HS-5 (cell line): Measurements from ENCODE around the gene CCDC40.

Experiments used
- DNase-seq: peaks from one replicate; pipeline ENCODE4 v3.0.0-alpha.2; 2012; ENCODE audit warnings: low read depth

Gene CCDC40

GRCh38 chr17:80116276-80116920 lies 80.0 kb downstream of the CCDC40 start:
- no peak for DNase-seq

DNA sequence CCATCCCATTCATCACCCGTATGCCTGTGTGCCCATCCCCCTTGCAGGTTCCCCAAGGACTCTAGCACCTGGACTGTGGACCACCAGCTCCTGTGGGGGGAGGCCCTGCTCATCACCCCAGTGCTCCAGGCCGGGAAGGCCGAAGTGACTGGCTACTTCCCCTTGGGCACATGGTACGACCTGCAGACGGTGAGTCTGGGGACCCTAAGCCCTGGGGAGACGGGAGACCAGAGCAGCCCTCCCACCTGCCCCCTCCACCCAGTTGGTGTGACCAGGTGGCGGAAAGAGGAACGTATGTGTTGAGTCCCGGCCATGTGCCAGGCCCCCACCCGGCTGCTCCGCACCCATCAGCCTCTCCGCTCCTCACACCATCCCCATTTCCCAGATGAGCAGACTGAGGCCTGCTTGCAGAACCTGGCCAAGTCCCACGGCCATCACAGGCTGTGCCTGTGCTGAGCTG lies 80.5 kb downstream of the CCDC40 start:
- DNase-seq = no peak

- DNase-seq = no peak
These were observed 81.3 kb downstream of the CCDC40 start for GRCh38 chr17:80117491-80118401.

DNA sequence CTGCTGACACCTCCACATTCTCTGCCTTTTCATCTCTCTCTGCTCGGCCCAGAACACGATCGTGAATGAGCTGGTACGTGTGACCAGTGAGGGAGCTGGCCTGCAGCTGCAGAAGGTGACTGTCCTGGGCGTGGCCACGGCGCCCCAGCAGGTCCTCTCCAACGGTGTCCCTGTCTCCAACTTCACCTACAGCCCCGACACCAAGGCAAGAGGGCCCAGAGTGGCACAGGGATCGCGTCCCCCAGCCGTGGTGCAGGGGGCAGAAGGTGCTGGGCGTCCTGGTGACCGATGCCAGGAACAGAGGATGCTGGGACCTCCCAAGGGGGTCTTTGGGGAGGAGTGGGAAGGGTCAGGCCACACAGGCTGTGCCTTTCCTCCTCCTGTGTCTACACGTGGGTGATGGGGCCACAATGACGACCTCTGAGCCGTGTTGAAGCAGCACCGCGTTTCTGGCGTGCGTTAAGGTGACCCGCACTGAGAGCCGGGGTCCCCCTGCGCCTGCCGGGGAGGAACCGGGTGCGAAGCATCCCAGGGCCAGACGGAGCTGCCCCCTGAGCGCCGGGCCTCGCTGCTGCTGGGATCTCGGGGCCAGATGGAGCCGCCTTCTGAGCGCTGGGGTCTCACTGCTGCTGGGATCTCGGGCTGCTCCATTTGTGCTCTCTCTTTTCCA lies 82.3 kb downstream of the CCDC40 start:
- no peak for DNase-seq

GRCh38 chr17:80119271-80119791 lies 82.9 kb downstream of the CCDC40 start:
- DNase-seq = no peak

GRCh38 chr17:80119839-80120238 lies 83.4 kb downstream of the CCDC40 start:
- DNase-seq = no peak

DNA sequence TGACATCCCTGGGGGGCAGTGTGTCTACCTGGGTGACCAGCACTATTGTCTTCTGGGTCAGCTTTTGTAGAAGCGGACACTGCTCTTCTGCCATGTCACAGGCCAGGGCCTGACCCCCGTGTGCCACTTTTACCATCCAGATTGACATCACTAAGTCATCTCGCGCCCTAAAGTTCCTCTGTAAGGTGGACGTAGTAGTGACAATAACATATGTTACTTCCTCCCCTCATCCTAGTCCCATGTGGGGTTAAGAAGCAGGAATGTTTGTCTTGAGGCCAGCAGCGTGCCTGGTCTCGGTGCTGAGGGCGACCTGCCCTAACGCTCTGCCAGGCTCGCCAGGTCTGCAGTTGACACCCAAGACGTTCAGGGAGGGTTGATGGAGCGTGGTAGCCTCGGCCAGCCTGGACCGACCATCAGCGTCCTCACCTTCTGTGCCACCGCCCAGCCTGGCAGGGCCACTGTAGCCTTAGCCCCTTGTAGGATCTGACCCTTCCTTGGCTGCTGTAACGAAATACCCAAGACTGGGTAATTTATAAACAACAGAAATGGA lies 85.7 kb downstream of the CCDC40 start:
- DNase-seq = no peak

DNA sequence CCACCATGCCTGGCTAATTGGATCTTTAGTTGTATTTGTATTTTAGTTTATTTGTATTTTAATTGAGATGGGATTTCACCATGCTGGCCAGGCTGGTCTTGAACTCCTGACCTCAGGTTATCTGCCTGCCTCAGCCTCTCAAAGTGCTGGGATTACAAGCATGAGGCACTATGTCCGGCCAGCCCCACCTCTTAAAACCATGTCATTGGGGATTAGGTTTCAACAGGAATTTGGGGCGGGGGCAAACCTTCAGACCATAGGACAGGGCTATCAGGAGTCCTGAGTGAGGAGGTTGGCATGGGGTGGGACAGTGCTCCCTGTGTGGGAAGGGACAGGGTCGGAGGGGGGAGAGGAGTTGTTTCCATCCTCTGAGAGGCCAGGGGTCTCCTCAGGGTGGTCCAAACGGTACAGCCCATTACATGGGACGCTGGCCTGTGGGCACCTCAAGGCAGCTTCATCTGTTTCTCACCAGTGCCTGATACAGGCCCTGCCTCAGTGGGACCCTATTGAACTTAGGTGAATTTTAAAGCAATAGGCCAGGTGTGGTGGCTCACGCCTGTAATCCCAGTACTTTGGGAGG lies 86.6 kb downstream of the CCDC40 start:
- DNase-seq = no peak

GRCh38 chr17:80123791-80124190 lies 87.3 kb downstream of the CCDC40 start:
- no peak for DNase-seq

DNA sequence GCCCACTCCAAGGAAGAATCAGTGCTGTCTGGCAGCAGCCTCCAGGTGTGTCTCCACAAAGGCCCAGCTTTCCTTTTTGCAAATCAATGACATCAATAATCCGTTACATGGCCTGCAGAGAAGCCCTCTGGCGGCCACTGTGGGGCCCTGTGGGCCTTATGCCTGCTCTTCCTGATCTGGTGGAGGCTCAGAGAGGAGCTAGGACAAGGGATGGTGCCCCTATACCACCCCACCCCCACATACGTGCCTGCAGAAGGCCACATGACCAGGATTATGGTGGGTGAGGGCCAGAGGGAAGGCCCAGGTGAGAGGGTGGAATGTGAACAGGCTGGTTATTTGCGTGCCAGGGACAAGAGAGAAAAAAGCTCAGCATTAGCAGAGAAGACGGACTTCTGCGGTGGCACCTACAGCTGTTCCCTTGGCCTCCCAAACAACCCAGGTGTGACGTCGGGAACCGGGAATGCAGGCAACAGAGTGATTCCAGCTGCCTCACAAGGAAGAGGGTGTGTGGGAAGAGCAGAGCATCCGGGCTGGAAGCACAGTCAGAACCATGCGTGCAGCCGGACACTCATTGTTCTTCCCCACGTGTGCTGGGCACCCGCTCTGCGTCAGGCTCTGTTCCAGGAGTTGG lies 88.0 kb downstream of the CCDC40 start:
- DNase-seq = no peak

DNA sequence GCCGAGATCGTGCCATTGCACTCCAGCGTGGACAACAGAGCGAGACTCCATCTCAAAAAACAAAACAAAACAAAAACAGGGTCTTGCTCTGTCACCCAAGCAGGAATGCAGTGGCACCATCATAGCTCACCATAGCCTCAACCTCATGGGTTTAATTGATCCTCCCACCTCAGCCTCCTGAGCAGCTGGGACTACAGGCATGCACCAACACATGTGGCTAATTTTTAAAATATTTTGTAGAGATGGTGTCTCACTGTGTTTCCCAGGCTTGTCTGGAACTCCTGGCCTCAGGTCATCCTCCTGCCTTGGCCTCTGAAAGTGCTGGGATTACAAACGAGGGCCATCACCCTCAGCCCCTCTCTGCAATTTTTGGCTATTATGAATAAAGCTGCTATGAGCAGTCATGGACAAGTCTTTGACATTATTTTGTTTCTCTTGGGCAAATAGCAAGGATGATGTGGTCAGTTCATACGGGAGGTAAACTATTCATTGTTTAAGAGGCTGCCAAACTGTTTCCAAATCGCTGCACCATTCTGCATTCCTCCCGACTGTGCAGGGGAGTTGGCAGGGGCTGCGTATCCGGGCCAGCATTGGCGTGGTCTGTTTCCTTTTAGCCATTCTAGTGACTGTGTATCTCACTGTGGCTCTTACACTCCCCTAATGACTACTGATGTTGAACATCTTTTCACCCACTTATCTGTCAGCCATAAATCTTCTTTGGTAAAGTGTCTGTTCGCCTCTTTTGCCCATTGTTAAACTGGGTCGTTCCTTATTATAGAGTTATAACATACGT lies 89.4 kb downstream of the CCDC40 start:
- no peak for DNase-seq

- DNase-seq = no peak
These were observed 89.9 kb downstream of the CCDC40 start for GRCh38 chr17:80126449-80126715.

- DNase-seq = no peak
These were observed 92.6 kb downstream of the CCDC40 start for GRCh38 chr17:80129006-80129565.

DNA sequence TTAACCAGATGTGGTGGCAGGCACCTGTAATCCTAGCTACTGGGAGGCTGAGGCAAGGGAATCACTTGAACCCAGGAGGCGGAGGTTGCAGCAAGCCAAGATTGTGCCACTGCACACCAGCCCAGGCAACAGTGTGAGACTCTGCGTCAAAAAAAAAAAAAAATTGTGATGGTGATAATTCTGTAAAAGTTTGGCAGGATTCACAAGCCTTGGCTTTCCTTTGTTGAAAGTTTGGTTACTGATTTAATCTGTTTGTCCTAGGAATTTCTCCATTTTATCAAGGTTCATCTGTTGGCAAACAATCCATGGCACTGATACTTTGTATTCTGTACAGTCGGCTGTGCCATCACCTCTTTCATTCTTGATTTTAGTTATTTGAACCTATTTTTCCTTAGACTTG lies 94.5 kb downstream of the CCDC40 start:
- DNase-seq = no peak

DNA sequence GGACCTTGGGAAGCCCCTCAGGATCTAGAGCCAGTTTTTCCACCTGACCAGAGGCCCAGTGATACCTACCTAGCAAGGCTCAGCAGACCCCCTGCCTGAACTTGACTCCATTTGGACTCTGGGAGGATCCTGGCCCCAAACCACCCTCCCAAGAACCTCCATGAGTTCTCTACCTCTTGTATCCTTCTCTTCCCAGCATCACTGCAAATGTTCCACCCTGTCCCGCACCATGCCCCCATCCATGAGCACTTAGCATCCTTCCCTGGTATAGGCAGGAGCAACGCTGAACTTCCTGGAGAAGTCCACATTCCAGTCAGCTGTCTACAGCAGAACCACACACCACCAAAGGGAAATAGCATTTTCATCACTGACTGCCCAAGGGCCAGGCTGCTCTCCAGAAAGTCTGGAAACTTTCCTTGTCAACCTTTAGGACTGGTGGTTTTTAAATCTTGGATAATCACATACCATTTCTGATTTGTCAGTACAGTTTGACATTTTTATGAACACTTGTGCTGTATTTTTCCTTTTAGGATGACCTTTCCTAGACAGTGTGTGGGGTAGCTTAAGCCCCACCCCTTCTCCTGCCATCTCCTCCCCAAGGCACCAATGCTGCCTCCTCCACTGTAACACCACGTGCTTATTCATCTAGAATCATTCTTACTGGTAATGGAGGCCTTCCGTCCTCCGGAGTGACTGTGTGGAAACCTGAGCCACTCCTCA lies 96.6 kb downstream of the CCDC40 start:
- DNase-seq = no peak

- no peak for DNase-seq
These were observed 97.2 kb downstream of the CCDC40 start for GRCh38 chr17:80133626-80133970.

DNA sequence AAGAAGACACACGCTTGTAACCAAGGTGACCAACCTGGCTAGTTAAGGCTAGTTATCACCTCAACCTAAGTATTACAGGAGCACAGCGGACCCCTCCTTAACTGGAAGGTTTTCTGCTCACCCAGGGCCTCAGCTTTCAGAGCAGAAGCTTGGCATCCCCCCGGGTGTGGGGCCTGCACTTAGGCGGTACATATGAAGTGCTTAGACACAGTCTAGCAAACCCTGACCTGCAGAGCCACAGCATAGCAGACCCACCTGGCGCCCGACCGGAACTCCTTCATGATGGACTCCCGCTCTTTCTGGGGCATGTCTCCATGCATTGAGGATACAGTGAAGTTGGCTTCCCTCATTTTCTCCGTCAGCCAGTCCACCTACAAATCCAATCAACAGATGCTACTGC lies 100.7 kb downstream of the CCDC40 start:
- no peak for DNase-seq

DNA sequence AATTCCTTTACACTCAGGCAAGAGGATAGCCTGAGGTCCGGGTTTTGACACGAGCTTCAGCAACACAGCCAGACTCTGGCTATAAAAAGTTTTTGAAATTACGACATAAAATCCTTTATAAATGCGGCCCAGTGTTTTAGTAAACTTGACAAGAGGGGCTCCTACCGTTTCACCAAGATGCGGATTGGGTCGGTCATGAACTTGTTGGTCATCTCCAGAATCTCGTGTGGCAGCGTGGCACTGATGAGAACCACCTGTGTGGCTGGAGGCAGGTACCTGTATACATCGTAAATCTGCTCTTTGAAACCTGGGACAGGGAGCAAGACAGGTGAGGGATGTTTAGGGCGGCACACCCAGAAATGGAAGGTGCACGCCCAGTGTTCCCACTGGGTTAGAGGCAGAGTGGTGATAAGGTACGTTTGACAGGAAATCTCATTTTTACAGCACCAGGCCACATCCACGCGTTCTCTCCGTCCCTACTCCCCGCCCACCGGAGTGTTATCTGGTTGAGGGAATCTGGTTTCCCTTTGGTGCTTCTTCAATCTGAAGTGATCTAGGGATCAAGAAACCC lies 102.5 kb downstream of the CCDC40 start:
- no peak for DNase-seq

- DNase-seq = no peak
These were observed 105.2 kb downstream of the CCDC40 start for GRCh38 chr17:80141463-80142165.
